AG04449 (cell line): ENCODE data around the gene COMTD1.

Experiments used
- CTCF ChIA-PET: fragments of 350-600 bp; formaldehyde crosslinking; extraction: SDS; loops from one replicate; lab custom pipeline; 2021; ENCODE audit warnings: antibody characterized with exemption; lab: Yijun Ruan, JAX
- POLR2A ChIA-PET: fragments of 400-600, 350-600 bp; formaldehyde crosslinking; extraction: SDS; loops from one replicate; lab custom pipeline; 2020; ENCODE audit warnings: antibody characterized with exemption, inconsistent platforms; lab: Yijun Ruan, JAX
- DNase-seq: peaks from one replicate; pipeline ENCODE4 v3.0.0-alpha.2; 2010; ENCODE audit warnings: low read depth, low spot score
- H3K4me3 ChIP-seq: 2 replicates; pipeline ENCODE4 v1.5.1; 2011; ENCODE audit warnings: low read depth, mild to moderate bottlenecking, control low read depth, low read length
- TF ChIP-seq, protein P1 (sequence below): IDR thresholded peaks from one replicate; pipeline ENCODE4 v1.5.1; 2011; ENCODE audit warnings: mild to moderate bottlenecking, moderate library complexity, low read length, control low read depth, inconsistent platforms; ENCODE audit not compliant: insufficient read depth; ENCODE audit errors: missing control alignments

The COMTD1 gene

DNA sequence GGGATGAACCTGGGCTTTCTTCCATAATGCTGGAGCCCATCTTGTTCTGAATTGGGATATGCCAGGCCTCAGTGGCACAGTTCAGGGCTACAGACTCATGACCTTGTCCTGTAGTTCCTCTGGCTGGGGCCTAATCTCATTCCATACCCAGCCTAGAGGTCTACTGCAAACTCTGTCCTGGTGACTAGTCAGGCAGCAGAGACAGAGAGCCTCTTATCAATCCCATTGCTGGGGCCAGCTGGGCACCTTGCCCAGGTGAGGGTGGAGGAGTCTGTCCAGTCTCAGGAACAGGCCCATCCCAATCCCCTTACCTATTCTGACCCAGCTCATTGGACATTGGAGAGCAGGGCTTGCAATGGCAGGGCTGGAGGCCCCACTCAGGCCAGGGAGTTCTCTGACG, 28.0 kb upstream of the COMTD1 start:
- no peak overlapping the region for H3K4me3 ChIP-seq
- CTCF ChIA-PET, result no interaction called here
- POLR2A ChIA-PET, result no interaction called here
- no peak for DNase-seq
- TF ChIP-seq, protein P1, sequence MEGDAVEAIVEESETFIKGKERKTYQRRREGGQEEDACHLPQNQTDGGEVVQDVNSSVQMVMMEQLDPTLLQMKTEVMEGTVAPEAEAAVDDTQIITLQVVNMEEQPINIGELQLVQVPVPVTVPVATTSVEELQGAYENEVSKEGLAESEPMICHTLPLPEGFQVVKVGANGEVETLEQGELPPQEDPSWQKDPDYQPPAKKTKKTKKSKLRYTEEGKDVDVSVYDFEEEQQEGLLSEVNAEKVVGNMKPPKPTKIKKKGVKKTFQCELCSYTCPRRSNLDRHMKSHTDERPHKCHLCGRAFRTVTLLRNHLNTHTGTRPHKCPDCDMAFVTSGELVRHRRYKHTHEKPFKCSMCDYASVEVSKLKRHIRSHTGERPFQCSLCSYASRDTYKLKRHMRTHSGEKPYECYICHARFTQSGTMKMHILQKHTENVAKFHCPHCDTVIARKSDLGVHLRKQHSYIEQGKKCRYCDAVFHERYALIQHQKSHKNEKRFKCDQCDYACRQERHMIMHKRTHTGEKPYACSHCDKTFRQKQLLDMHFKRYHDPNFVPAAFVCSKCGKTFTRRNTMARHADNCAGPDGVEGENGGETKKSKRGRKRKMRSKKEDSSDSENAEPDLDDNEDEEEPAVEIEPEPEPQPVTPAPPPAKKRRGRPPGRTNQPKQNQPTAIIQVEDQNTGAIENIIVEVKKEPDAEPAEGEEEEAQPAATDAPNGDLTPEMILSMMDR, result no peak

DNA sequence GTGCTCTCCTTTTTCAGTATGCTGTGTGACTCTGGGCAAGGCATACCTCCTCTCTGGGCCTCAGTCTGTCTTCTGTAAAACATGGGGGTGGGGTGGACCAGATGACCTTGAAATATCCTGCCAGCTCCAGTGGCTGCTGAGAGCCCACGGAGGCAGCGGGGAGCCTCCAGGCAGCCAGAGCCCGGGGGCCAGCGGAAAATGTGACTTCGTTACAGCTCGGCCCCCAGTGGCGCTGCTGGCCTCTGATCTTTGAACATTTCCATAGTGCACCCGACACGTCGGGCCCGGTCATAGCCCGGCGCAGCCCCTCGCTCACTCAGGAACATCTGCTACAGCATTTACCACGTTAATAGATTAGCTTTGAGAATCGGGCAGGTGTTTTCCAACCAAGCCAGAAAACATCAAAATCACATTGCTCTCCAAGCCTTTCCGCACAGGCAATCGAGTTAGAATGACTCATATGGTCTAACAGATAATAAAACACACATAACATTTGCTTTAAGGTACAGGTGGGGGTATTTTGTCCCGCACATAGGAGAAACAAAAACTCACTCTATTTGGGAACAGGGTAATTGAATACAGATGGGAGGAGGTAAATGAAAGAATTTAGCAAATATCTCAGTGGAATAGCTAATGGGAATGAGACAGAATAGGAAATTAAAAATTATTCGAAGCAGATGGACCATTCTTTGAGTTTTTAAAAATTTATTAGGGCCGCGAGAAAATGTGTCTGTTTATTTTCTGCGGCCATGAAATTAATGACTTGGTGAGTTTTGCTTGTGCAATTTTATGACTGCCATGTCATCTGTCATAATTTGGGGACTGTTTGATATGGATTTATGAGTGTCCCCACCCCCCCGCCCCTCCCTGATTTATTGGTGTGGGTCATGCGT, 26.3 kb upstream of the COMTD1 start:
- ChIA-PET CTCF (interaction anchor here (1.5 kb wide), 1 partner anchor 27 kb away, joined by 5 read pairs; the partner anchor contains the start of gene COMTD1), POLR2A (interaction anchor here (1.0 kb wide), 1 partner anchor 33 kb away, joined by 3 read pairs; no protein-coding TSS in a partner anchor)
- H3K4me3 ChIP-seq, result no peak overlapping the region
- no peak for DNase-seq
- TF ChIP-seq, protein P1, result no peak

DNA sequence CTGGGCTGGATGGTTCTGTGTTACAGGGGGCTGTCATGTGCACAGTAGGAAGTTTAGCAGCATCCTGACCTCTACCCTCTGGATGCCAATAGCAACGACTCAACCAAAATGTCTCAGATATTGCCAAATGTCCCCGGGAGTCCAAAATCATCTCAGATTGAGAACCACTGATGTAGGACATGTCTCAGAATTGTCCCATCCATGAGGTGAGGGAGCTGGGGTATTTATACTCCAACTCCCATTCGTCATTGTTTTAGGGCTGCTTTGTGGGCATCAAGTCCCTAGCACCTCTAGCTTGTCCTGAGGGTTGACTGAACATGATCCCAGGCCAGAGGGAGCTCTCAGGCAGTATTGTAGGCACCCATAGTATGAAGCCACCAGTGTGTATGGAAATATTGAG, 25.2 kb upstream of the COMTD1 start:
- H3K4me3 ChIP-seq, result no peak overlapping the region
- no peak for DNase-seq
- TF ChIP-seq, protein P1, result no peak
- CTCF ChIA-PET, result no interaction called here
- POLR2A ChIA-PET, result no interaction called here

DNA sequence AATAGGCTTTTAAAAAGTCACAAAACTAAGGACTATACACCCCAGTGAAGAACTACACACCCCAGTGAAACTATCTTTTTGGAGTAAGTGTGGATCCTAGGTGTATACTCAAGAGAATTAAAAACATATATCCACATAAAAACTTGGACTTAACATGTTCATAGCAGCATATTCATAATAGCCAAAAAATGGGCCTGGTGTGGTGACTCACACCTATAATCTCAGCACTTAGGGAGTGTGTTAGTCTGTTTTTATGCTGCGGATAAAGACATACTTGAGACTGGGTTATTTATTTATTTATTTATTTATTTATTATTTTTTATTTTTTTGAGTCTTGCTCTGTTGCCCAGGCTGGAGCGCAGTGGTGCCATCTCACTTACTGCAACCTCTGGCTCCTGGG, 19.0 kb upstream of the COMTD1 start:
- no peak for DNase-seq
- CTCF ChIA-PET, result interaction anchor here (1.7 kb wide), 1 partner anchor 19 kb away, joined by 5 read pairs; the partner anchor contains the start of gene COMTD1
- POLR2A ChIA-PET, result no interaction called here
- TF ChIP-seq, protein P1, result no peak
- H3K4me3 ChIP-seq, result no peak overlapping the region

DNA sequence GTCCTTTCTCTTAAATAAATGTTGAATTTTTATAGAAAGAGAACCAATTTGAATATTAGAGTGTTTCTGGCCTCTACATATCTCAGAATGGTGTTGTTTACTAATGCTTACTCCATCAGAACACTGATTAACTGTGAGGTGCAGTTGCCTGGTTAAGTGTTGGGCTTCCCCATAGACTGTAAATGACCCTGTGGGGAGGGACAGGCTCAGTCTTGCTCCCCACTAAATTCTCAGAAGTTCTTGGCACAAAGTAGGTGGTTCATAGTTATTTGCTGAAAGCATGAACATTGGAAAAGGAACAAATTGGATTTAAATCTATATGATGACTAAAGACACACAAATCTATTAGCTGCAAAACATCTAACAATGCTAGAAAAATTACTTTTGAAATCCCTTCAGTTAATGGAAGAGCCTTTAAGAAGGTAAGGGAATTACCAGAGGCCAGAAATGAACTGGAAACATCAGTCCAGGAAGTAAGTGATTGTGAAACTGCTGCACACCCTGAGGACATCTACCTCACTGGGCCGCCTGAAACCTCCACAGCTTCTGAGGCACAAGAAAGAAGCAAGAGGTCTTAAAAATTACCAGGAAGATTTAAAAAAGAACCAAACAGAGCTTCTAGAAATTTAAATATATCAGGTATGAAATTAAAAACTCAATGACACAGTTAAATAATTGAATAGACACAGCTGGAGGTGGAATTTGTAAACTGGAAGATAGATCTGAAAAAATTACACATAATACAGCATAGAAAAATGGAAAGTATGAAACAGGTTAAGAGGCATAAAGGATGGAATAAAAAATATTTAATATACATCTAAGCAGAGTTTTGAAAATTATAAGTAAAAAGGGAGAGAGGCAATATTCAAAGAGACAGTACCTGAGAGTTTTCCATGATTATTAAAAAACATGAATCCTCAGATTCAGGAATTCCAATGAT, 17.8 kb upstream of the COMTD1 start:
- no peak overlapping the region for H3K4me3 ChIP-seq
- no peak for DNase-seq
- TF ChIP-seq, protein P1, result no peak
- ChIA-PET POLR2A (no interaction called here), CTCF (interaction anchor here (1.7 kb wide), 1 partner anchor 18 kb away, joined by 5 read pairs; the partner anchor contains the start of gene COMTD1)

DNA sequence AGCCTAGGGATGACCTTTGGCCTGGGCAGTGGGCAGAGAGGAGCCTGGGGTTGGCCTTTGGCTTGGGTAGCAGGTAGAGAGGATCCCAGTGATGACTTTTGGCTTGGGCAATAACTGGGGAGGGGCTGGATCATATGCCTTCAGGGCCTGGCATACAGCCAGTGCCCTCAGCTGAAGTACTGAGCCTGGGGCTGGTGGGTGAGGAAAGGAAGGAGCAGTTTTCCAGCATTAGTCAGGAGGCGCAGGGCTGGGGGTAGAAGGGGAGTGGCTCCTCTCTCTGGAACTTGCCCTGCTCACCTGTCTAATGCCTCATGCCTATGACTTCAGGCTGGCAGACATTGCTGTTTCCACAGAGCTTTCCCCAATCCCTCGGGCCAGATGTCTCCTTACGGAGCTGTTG, 15.2 kb upstream of the COMTD1 start:
- no peak for DNase-seq
- TF ChIP-seq, protein P1, result no peak
- POLR2A ChIA-PET, result no interaction called here
- no peak overlapping the region for H3K4me3 ChIP-seq
- CTCF ChIA-PET, result no interaction called here
